IMR-90 (cell line): ENCODE measurements around the gene IGDCC3. TPM values are rescaled to one million over a fixed set of nuclear protein-coding genes. Genes with fewer than 3 reads are reported as not detected.

Experiments
- ATAC-seq: fragments of 200-7000 bp; cut with Tn5 transposase; 2 replicates; pipeline ENCODE4 v1.9.1; 2020; ENCODE audit warnings: low read depth, mild to moderate bottlenecking, moderate library complexity
- BruUV-seq: library from RNA; stranded (reverse); fragments of 400-500 nt; replicated peaks from 2 replicates; lab custom pipeline; 2021; lab: Mats Ljungman, UMichigan
- CTCF ChIA-PET: fragments of 300-600 bp; formaldehyde crosslinking; extraction: SDS; loops from one replicate; lab custom pipeline; 2021; ENCODE audit warnings: antibody characterized with exemption; lab: Yijun Ruan, JAX
- POLR2A ChIA-PET: fragments of 300-600 bp; sonication (Branson Sonifier 250); formaldehyde crosslinking; loops from one replicate; lab custom pipeline; 2022; ENCODE audit warnings: antibody characterized with exemption; ENCODE audit not compliant: unreplicated experiment; lab: Charles Lee
- DNase-seq: peaks from one replicate; pipeline ENCODE4 v3.0.0; 2013
- H2AFZ ChIP-seq: replicated peaks from 2 replicates; pipeline ENCODE3; 2013; ENCODE audit warnings: low read length, mild to moderate bottlenecking; ENCODE audit not compliant: poor library complexity
- H2AK5ac ChIP-seq: 2 replicates; pipeline ENCODE4 v1.6.1; 2013; ENCODE audit warnings: low read depth, low read length, inconsistent platforms
- H2AK9ac ChIP-seq: replicated peaks from 2 replicates; pipeline ENCODE3; 2013; ENCODE audit warnings: mild to moderate bottlenecking, low read depth, low read length, moderate library complexity; ENCODE audit not compliant: poor library complexity
- H2BK120ac ChIP-seq: 2 replicates; pipeline ENCODE4 v1.6.1; 2013; ENCODE audit warnings: low read depth, low read length, inconsistent platforms
- H2BK15ac ChIP-seq: 3 replicates; pipeline ENCODE4 v1.6.1; 2013; ENCODE audit warnings: low read depth, low read length, inconsistent platforms
- H2BK20ac ChIP-seq: 2 replicates; pipeline ENCODE4 v1.6.1; 2013; ENCODE audit warnings: low read depth, mild to moderate bottlenecking, inconsistent platforms, low read length, moderate library complexity
- H2BK5ac ChIP-seq: 2 replicates; pipeline ENCODE4 v1.6.1; 2013; ENCODE audit warnings: mild to moderate bottlenecking, low read depth, low read length, inconsistent platforms; ENCODE audit not compliant: poor library complexity, severe bottlenecking
- H3K14ac ChIP-seq: replicated peaks from 2 replicates; pipeline ENCODE4 v1.6.1; 2013; ENCODE audit warnings: low read depth, low read length, inconsistent platforms
- H3K18ac ChIP-seq: 2 replicates; pipeline ENCODE4 v1.6.1; 2013; ENCODE audit warnings: low read depth, low read length, control low read depth
- H3K23ac ChIP-seq: 2 replicates; pipeline ENCODE4 v1.6.1; 2013; ENCODE audit warnings: low read depth, low read length, inconsistent platforms
- H3K27ac ChIP-seq: 2 replicates; pipeline ENCODE4 v1.5.1; 2013; ENCODE audit warnings: mild to moderate bottlenecking, control low read depth, low read length; ENCODE audit not compliant: insufficient read depth
- H3K27me3 ChIP-seq: 2 replicates; pipeline ENCODE4 v1.6.1; 2013; ENCODE audit warnings: low read length; ENCODE audit not compliant: control insufficient read depth, insufficient read depth
- H3K36me3 ChIP-seq: 2 replicates; pipeline ENCODE4 v1.6.1; 2013; ENCODE audit warnings: low read length, mixed read lengths; ENCODE audit not compliant: control insufficient read depth, insufficient read depth
- H3K4ac ChIP-seq: 2 replicates; pipeline ENCODE4 v1.6.1; 2013; ENCODE audit warnings: low read depth, low read length, inconsistent platforms
- H3K4me1 ChIP-seq: 2 replicates; pipeline ENCODE4 v1.6.1; 2013; ENCODE audit warnings: low read length, mixed read lengths; ENCODE audit not compliant: control insufficient read depth, insufficient read depth
- H3K4me2 ChIP-seq: 2 replicates; pipeline ENCODE4 v1.6.1; 2013; ENCODE audit warnings: low read depth, mild to moderate bottlenecking, control low read depth, low read length, moderate library complexity
- H3K4me3 ChIP-seq: 2 replicates; pipeline ENCODE4 v1.5.1; 2013; ENCODE audit warnings: low read depth, mild to moderate bottlenecking, control low read depth, low read length, moderate library complexity; ENCODE audit not compliant: insufficient read depth
- H3K56ac ChIP-seq: 2 replicates; pipeline ENCODE4 v1.6.1; 2013; ENCODE audit warnings: low read length, inconsistent platforms; ENCODE audit not compliant: insufficient read depth; ENCODE audit errors: extremely low read depth
- H3K79me1 ChIP-seq, 2 experiments: 2 replicates each; pipeline ENCODE4 v1.6.1; 2013; ENCODE audit warnings: low read length in 2 of 2, inconsistent platforms in 1 of 2, low read depth in 1 of 2
- H3K9ac ChIP-seq: 2 replicates; pipeline ENCODE4 v1.6.1; 2013; ENCODE audit warnings: low read depth, low read length, control low read depth
- H3K9me1 ChIP-seq: 2 replicates; pipeline ENCODE4 v1.6.1; 2013; ENCODE audit warnings: low read length, inconsistent platforms; ENCODE audit not compliant: insufficient read depth
- H3K9me3 ChIP-seq: 2 replicates; pipeline ENCODE4 v1.6.1; 2013; ENCODE audit warnings: low read length; ENCODE audit not compliant: control insufficient read depth, insufficient read depth
- H4K20me1 ChIP-seq: 2 replicates; pipeline ENCODE4 v1.6.1; 2013; ENCODE audit warnings: low read length, inconsistent platforms; ENCODE audit not compliant: insufficient read depth
- H4K5ac ChIP-seq: 2 replicates; pipeline ENCODE4 v1.6.1; 2013; ENCODE audit warnings: mild to moderate bottlenecking, low read depth, low read length, control low read depth
- H4K8ac ChIP-seq, 2 experiments: 2 replicates each; pipeline ENCODE4 v1.6.1; 2013; ENCODE audit warnings: low read depth in 2 of 2, low read length in 2 of 2, control low read depth in 1 of 2, inconsistent platforms in 1 of 2
- H4K91ac ChIP-seq: 2 replicates; pipeline ENCODE4 v1.6.1; 2013; ENCODE audit warnings: low read depth, low read length, inconsistent platforms; ENCODE audit not compliant: insufficient read depth
- BHLHE40 ChIP-seq: fragments of 150-350 bp; IDR thresholded peaks from 2 replicates; pipeline ENCODE4 v1.6.1; 2016; ENCODE audit warnings: mild to moderate bottlenecking, low read depth, low read length
- CTCF ChIP-seq: conservative IDR thresholded peaks from 2 replicates; pipeline ENCODE4 v1.5.1; 2012; ENCODE audit warnings: mild to moderate bottlenecking, low read depth, low read length, improper control_type of control experiment
- MAZ ChIP-seq: IDR thresholded peaks from 2 replicates; pipeline ENCODE4 v1.6.1; 2012; ENCODE audit warnings: low read depth, mild to moderate bottlenecking, low read length, improper control_type of control experiment, moderate library complexity, borderline replicate concordance
- WGBS, 2 experiments: methylation state at CpG; one replicate each; pipeline versions ENCODE4 v1.1.5 to v1.1.7; 2013; ENCODE audit warnings: missing lambda C conversion rate in 2 of 2; ENCODE audit not compliant: insufficient read length in 1 of 2; ENCODE audit errors: extremely low coverage in 2 of 2; 5-methylcytosine and 5-hydroxymethylcytosine counted together
- dilution Hi-C: fragments of 300-500 bp; cut with HindIII; formaldehyde crosslinking; loops from one replicate; pipeline ENCODE4 v1.14.3; 2018; ENCODE audit warnings: low sequenced_read_pairs; ENCODE audit not compliant: unreplicated experiment
- in situ Hi-C: fragments of 300-500 bp; cut with MboI; formaldehyde crosslinking; loops from 3 replicates; pipeline ENCODE4 v1.14.3; 2019; ENCODE audit warnings: low sequenced_read_pairs, inconsistent platforms, mixed read lengths
- intact Hi-C: fragments of 100-400 bp; cut with micrococcal nuclease; formaldehyde crosslinking; loops from 2 replicates; pipeline ENCODE4 v1.10.0; 2022
- polyA plus RNA-seq, 3 experiments: library from polyadenylated mRNA; depleted of rRNA; stranded (reverse); fragments of >200 nt; gene quantifications; 2 replicates each; pipeline ENCODE4 v1.2.3, GENCODE V29; 2012; ENCODE audit warnings: low replicate concordance in 1 of 3
- total RNA-seq: library from RNA; depleted of rRNA; stranded (reverse); fragments of >200 nt; gene quantifications from 2 replicates; pipeline ENCODE4 v1.2.3, GENCODE V29; 2012

IGDCC3 gene
- total and polyA plus RNA-seq, 2 of the 4 experiments (the other 2 are of a cell fraction): 0.18 to 0.19 TPM

- no peak overlapping the region for H3K18ac ChIP-seq
- H2AK5ac ChIP-seq: no peak overlapping the region
- in situ Hi-C loops: no loop called here
- CTCF ChIA-PET: no interaction called here
- H4K20me1 ChIP-seq: no peaks in the 10 kb centered on the region
- 93% methylated on average over 2 of the region's 22 CpGs; no CpG with 5 or more reads in 1 of the 2 experiments for WGBS, 2 experiments
- no peak overlapping the region for H4K5ac ChIP-seq
- H2AK9ac ChIP-seq: no peak overlapping the region
- DNase-seq (no peak), ATAC-seq (no peak)
- TF ChIP-seq MAZ (no peak), BHLHE40 (no peak), CTCF (no peak)
- no peaks in the 10 kb centered on the region for H3K9me3 ChIP-seq
- no peak overlapping the region for H4K91ac ChIP-seq
- no peak overlapping the region for H2BK5ac ChIP-seq
- intact Hi-C loops: no loop called here
- H3K36me3 ChIP-seq: no peaks in the 10 kb centered on the region
- no peak overlapping the region for H3K23ac ChIP-seq
- H3K56ac ChIP-seq: no peak overlapping the region
- H2AFZ ChIP-seq: no peak overlapping the region
- no peak overlapping the region for H3K9ac ChIP-seq
- H3K9me1 ChIP-seq: no peaks in the 10 kb centered on the region
- no peak overlapping the region for H2BK15ac ChIP-seq
- no TSS peak for BruUV-seq
- no peak overlapping the region for H3K14ac ChIP-seq
- no peak overlapping the region for H3K4me3 ChIP-seq
- POLR2A ChIA-PET: no interaction called here
- H2BK120ac ChIP-seq: no peak overlapping the region
- H2BK20ac ChIP-seq: no peak overlapping the region
- peaks cover 37% of the 10 kb centered on the region for H3K27me3 ChIP-seq
- dilution Hi-C loops: no loop called here
- no peak overlapping the region for H3K27ac ChIP-seq
- H3K4me1 ChIP-seq: no peaks in the 10 kb centered on the region
- H4K8ac ChIP-seq: no peak overlapping the region
- H3K4me2 ChIP-seq: no peak overlapping the region
- H3K79me1 ChIP-seq: no peaks in the 10 kb centered on the region
- H3K4ac ChIP-seq: no peak overlapping the region
These were observed 46.7 kb downstream of the IGDCC3 start for GRCh38 chr15:65330934-65331645.
